Left kidney (tissue), 2 donors: ENCODE measurements around the gene KRTAP20-1. TPM values are rescaled to one million over a fixed set of nuclear protein-coding genes. Genes with fewer than 3 reads are reported as not detected.

Experiments used
- DNase-seq: peaks from one replicate; pipeline ENCODE4 v3.0.0-alpha.2; 2013
- polyA plus RNA-seq: library from polyadenylated mRNA; unstranded; fragments of 120-200 nt; gene quantifications from one replicate; pipeline ENCODE4 v1.2.1, GENCODE V29; 2013; ENCODE audit not compliant: insufficient read length

KRTAP20-1 gene
- polyA plus RNA-seq, 1 donor, result not detected

- no peak for DNase-seq
These were observed 30.7 kb downstream of the KRTAP20-1 start for GRCh38 chr21:30646904-30647414.

- DNase-seq, result no peak
These were observed 36.7 kb downstream of the KRTAP20-1 start for GRCh38 chr21:30652891-30653290.

Other genes with a start within 250 kb of the KRTAP20-1 start
- gene KRTAP13-2, start 244.2 kb upstream of the KRTAP20-1 start, polyA plus RNA-seq, result not detected
- not detected for gene KRTAP13-1, start 220.4 kb upstream of the KRTAP20-1 start, polyA plus RNA-seq
- gene KRTAP13-3, start 190.5 kb upstream of the KRTAP20-1 start, polyA plus RNA-seq, result not detected
- gene KRTAP13-4, start 186.2 kb upstream of the KRTAP20-1 start, polyA plus RNA-seq, result not detected
- gene KRTAP15-1, start 176.2 kb upstream of the KRTAP20-1 start, polyA plus RNA-seq, result not detected
- not detected for gene KRTAP19-1, start 136.1 kb upstream of the KRTAP20-1 start, polyA plus RNA-seq
- gene KRTAP19-2, start 129.0 kb upstream of the KRTAP20-1 start, polyA plus RNA-seq, result not detected
- gene KRTAP19-3, start 124.4 kb upstream of the KRTAP20-1 start, polyA plus RNA-seq, result not detected
- gene KRTAP19-4, start 119.3 kb upstream of the KRTAP20-1 start, polyA plus RNA-seq, result not detected
- not detected for gene KRTAP19-5, start 114.3 kb upstream of the KRTAP20-1 start, polyA plus RNA-seq
- not detected for gene KRTAP19-6, start 74.6 kb upstream of the KRTAP20-1 start, polyA plus RNA-seq
- not detected for gene KRTAP19-7, start 55.1 kb upstream of the KRTAP20-1 start, polyA plus RNA-seq
- gene KRTAP22-2, start 26.0 kb upstream of the KRTAP20-1 start, polyA plus RNA-seq, result not detected
- not detected for gene KRTAP6-3, start 24.0 kb upstream of the KRTAP20-1 start, polyA plus RNA-seq
- not detected for gene KRTAP6-2, start 17.5 kb upstream of the KRTAP20-1 start, polyA plus RNA-seq
- gene KRTAP22-1, start 15.3 kb upstream of the KRTAP20-1 start, polyA plus RNA-seq, result not detected
- not detected for gene KRTAP6-1, start 2.5 kb upstream of the KRTAP20-1 start, polyA plus RNA-seq
- not detected for gene KRTAP20-4, start 4.2 kb downstream of the KRTAP20-1 start, polyA plus RNA-seq
- not detected for gene KRTAP20-2, start 18.8 kb downstream of the KRTAP20-1 start, polyA plus RNA-seq
- not detected for gene KRTAP20-3, start 26.4 kb downstream of the KRTAP20-1 start, polyA plus RNA-seq
- gene KRTAP21-3, start 102.4 kb downstream of the KRTAP20-1 start, polyA plus RNA-seq, result not detected
- not detected for gene KRTAP21-2, start 130.8 kb downstream of the KRTAP20-1 start, polyA plus RNA-seq
- not detected for gene KRTAP21-1, start 139.0 kb downstream of the KRTAP20-1 start, polyA plus RNA-seq
- not detected for gene KRTAP8-1, start 196.8 kb downstream of the KRTAP20-1 start, polyA plus RNA-seq
- not detected for gene KRTAP7-1, start 213.3 kb downstream of the KRTAP20-1 start, polyA plus RNA-seq